Spinal cord (tissue), 10 donors: ENCODE data around the gene MAP3K6. TPM values are rescaled to one million over a fixed set of nuclear protein-coding genes. Genes with fewer than 3 reads are reported as not detected.

Source experiments
- DNase-seq, 6 donors: peaks; one replicate each; pipeline versions ENCODE4 v3.0.0 to v3.0.0-alpha.2; 2013 to 2015; ENCODE audit warnings: low spot score in 6 of 6, low read depth in 4 of 6
- H3K27ac ChIP-seq: one replicate; pipeline ENCODE4 v1.5.1; 2013; ENCODE audit warnings: low read depth, low read length, control low read depth
- H3K27me3 ChIP-seq: one replicate; pipeline ENCODE4 v1.6.1; 2013; ENCODE audit warnings: low read length; ENCODE audit not compliant: control insufficient read depth, insufficient read depth
- H3K36me3 ChIP-seq: one replicate; pipeline ENCODE4 v1.6.1; 2013; ENCODE audit warnings: low read length; ENCODE audit not compliant: control insufficient read depth, insufficient read depth
- H3K4me1 ChIP-seq: one replicate; pipeline ENCODE4 v1.6.1; 2013; ENCODE audit warnings: low read length; ENCODE audit not compliant: control insufficient read depth, insufficient read depth
- H3K4me3 ChIP-seq: one replicate; pipeline ENCODE4 v1.5.1; 2013; ENCODE audit warnings: low read depth, low read length, control low read depth
- H3K9me3 ChIP-seq: one replicate; pipeline ENCODE4 v1.6.1; 2013; ENCODE audit warnings: low read length; ENCODE audit not compliant: control insufficient read depth, insufficient read depth
- WGBS: methylation state at CpG from one replicate; pipeline ENCODE4 v1.1.5; 2013; ENCODE audit warnings: missing lambda C conversion rate; ENCODE audit not compliant: insufficient coverage; 5-methylcytosine and 5-hydroxymethylcytosine counted together
- polyA plus RNA-seq, 2 donors: library from polyadenylated mRNA; unstranded; fragments of 120-200 nt; gene quantifications; one replicate each; pipeline ENCODE4 v1.2.1, GENCODE V29; 2013; ENCODE audit not compliant: insufficient read length in 2 of 2
- total RNA-seq, 2 donors: library from RNA; depleted of rRNA in 1 of 2; stranded (reverse); fragments of 120-200 nt in 1 of 2; fragments of >200 nt in 1 of 2; gene quantifications; one replicate each; pipeline versions ENCODE4 v1.2.3 to v1.2.4, GENCODE V29; 2013 to 2014
- donor health status: healthy.

The MAP3K6 gene
- total and polyA plus RNA-seq, 4 donors, result 5.8 to 21.7 (median 10.1) TPM

- H3K9me3 ChIP-seq, result no peaks in the 10 kb centered on the region
- peak in 3 of 6 donors; percentile 44 to 87 (median 69) for DNase-seq
- peaks cover 13% of the 10 kb centered on the region for H3K27me3 ChIP-seq
- WGBS, result 0% methylated on average over 30 of the region's 30 CpGs
- peak overlapping the region; percentile 72 for H3K4me3 ChIP-seq
- H3K36me3 ChIP-seq, result peaks cover 9% of the 10 kb centered on the region
- peak overlapping the region; percentile 96 for H3K27ac ChIP-seq
- H3K4me1 ChIP-seq, result peaks cover 25% of the 10 kb centered on the region
Observed at GRCh38 chr1:27366113-27366410, 699 bp downstream of the MAP3K6 start.

- 6% methylated on average over 40 of the region's 40 CpGs for WGBS
- no peaks in the 10 kb centered on the region for H3K9me3 ChIP-seq
- peak overlapping the region; percentile 96 for H3K27ac ChIP-seq
- peaks cover 13% of the 10 kb centered on the region for H3K27me3 ChIP-seq
- peak overlapping the region; percentile 72 for H3K4me3 ChIP-seq
- H3K36me3 ChIP-seq, result peaks cover 10% of the 10 kb centered on the region
- peaks cover 30% of the 10 kb centered on the region for H3K4me1 ChIP-seq
- DNase-seq, result peak in 3 of 6 donors; percentile 56 to 91 (median 80)
Observed at GRCh38 chr1:27365372-27366112, 1.2 kb downstream of the MAP3K6 start.

- Histone ChIP-seq H3K27ac (peak overlapping the region; percentile 96), H3K9me3 (no peaks in the 10 kb centered on the region), H3K4me3 (no peak overlapping the region), H3K4me1 (peaks cover 37% of the 10 kb centered on the region), H3K27me3 (peaks cover 14% of the 10 kb centered on the region), H3K36me3 (peaks cover 10% of the 10 kb centered on the region)
- no peak for DNase-seq
- WGBS, result 83% methylated on average over 11 of the region's 11 CpGs
Observed at GRCh38 chr1:27364696-27365371, 1.9 kb downstream of the MAP3K6 start.

GRCh38 chr1:27363766-27364695 lies 2.7 kb downstream of the MAP3K6 start:
- Histone ChIP-seq H3K4me1 (peaks cover 45% of the 10 kb centered on the region), H3K27me3 (peaks cover 22% of the 10 kb centered on the region), H3K9me3 (no peaks in the 10 kb centered on the region), H3K27ac (no peak overlapping the region), H3K36me3 (peaks cover 10% of the 10 kb centered on the region), H3K4me3 (no peak overlapping the region)
- WGBS, result 78% methylated on average over 19 of the region's 26 CpGs
- no peak for DNase-seq

- no peak overlapping the region for H3K4me3 ChIP-seq
- 96% methylated on average over 6 of the region's 8 CpGs for WGBS
- peaks cover 50% of the 10 kb centered on the region for H3K4me1 ChIP-seq
- no peaks in the 10 kb centered on the region for H3K9me3 ChIP-seq
- DNase-seq, result no peak
- peaks cover 21% of the 10 kb centered on the region for H3K36me3 ChIP-seq
- H3K27me3 ChIP-seq, result peaks cover 29% of the 10 kb centered on the region
- no peak overlapping the region for H3K27ac ChIP-seq
Observed at GRCh38 chr1:27361553-27361952, 5.2 kb downstream of the MAP3K6 start.

- Histone ChIP-seq H3K4me3 (no peak overlapping the region), H3K27ac (no peak overlapping the region), H3K27me3 (peaks cover 32% of the 10 kb centered on the region), H3K4me1 (peaks cover 48% of the 10 kb centered on the region), H3K9me3 (no peaks in the 10 kb centered on the region), H3K36me3 (peaks cover 26% of the 10 kb centered on the region)
- WGBS, result 49% methylated on average over 16 of the region's 21 CpGs
- DNase-seq, result no peak
Observed at GRCh38 chr1:27361044-27361402, 5.7 kb downstream of the MAP3K6 start.

GRCh38 chr1:27360159-27361043 lies 6.4 kb downstream of the MAP3K6 start:
- Histone ChIP-seq H3K36me3 (peaks cover 30% of the 10 kb centered on the region), H3K27ac (no peak overlapping the region), H3K4me3 (peak overlapping the region; percentile 7), H3K4me1 (peaks cover 41% of the 10 kb centered on the region), H3K9me3 (no peaks in the 10 kb centered on the region), H3K27me3 (peaks cover 33% of the 10 kb centered on the region)
- WGBS, result 10% methylated on average over 59 of the region's 71 CpGs
- peak in 1 of 6 donors; percentile 28 for DNase-seq

GRCh38 chr1:27359822-27360158 lies 7.0 kb downstream of the MAP3K6 start:
- Histone ChIP-seq H3K9me3 (no peaks in the 10 kb centered on the region), H3K27me3 (peaks cover 33% of the 10 kb centered on the region), H3K36me3 (peaks cover 31% of the 10 kb centered on the region), H3K27ac (no peak overlapping the region), H3K4me3 (no peak overlapping the region), H3K4me1 (peaks cover 35% of the 10 kb centered on the region)
- DNase-seq, result no peak
- 37% methylated on average over 9 of the region's 9 CpGs for WGBS

- H3K4me1 ChIP-seq, result peaks cover 33% of the 10 kb centered on the region
- H3K4me3 ChIP-seq, result no peak overlapping the region
- 97% methylated on average over 5 of the region's 5 CpGs for WGBS
- peaks cover 29% of the 10 kb centered on the region for H3K36me3 ChIP-seq
- H3K27ac ChIP-seq, result no peak overlapping the region
- peaks cover 33% of the 10 kb centered on the region for H3K27me3 ChIP-seq
- DNase-seq, result no peak
- no peaks in the 10 kb centered on the region for H3K9me3 ChIP-seq
Observed at GRCh38 chr1:27358928-27359313, 7.8 kb downstream of the MAP3K6 start.
